GM21526 (cell line): ENCODE results near the gene EVA1A.

Source experiments
- ATAC-seq: cut with Tn5 transposase; IDR thresholded peaks from one replicate; pipeline ENCODE4 v1.9.1; 2021; ENCODE audit warnings: moderate library complexity; ENCODE audit not compliant: unreplicated experiment, low FRiP score

Gene EVA1A, protein sequence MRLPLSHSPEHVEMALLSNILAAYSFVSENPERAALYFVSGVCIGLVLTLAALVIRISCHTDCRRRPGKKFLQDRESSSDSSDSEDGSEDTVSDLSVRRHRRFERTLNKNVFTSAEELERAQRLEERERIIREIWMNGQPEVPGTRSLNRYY

DNA sequence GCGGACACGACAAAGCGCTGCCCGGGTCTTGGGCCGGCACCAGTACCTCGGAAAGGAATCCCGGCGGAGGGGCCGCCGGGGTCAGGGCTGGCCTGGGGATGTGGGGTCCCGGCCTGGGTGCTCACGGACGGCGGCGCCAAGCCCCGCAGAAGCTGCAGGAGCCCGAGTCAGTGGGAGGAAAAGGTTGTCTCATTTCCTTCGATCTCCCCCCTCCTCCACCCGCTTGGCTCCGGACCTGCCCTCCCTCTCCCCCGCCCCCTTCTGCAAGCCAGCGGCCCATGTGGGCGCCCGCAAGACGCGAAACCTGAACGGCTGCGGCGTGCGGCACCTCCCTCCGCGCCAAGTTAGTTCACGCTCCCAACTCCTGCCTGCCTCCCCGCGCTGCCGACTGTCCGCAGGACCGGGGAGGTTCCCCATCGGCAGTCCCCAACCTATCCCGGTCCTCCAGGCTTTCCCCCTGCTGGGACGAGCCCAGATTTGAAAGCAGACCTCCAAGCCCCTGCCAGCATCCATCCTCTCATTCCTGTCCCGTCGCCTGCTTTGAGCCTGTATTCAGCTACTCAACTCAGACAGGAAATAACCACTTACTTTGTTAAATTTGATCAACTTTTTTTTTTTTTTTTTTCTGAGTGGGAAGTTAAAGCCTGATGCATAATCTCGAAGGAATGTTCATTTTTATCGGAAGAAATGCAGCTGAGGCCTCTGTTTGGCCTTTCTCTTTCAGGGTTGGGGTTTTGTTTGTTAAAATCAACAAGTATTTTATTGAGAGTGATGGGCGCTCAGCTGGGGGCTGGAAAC lies at the start of gene EVA1A:
Gene EVA1A (minus strand): TSS at position 172 of the 798 bp plus-strand sequence. CDS start 42,799 bp downstream, outside the sequence.
- ATAC-seq, result no peak

DNA sequence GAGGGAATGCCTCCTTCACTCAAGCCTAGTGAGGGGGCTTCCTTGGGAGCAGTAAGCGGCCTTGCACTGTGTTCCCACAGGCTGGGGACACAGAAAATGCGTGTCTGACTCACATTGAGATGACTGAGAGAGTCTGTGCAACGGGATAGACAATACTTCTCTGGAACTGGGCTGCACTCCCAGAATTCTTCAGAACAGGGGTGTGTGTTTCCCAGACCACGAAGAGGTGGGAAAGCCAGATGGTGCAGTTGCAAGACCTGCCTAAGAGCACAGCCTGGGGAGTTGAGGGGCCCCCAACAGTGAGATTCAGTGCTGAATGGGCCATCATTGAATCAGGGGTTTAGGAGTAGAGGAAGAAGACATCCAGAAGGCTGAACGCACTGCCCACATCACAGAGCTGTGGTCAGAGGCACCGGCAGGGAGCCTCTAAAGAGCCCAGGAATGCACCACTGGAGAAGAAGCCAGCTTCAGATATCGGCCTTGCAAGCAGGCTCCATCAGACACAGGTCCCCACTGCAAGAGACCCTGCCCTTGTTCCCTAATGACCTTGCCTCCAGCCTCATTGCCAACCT lies 49.3 kb upstream of the EVA1A start:
- no peak for ATAC-seq

DNA sequence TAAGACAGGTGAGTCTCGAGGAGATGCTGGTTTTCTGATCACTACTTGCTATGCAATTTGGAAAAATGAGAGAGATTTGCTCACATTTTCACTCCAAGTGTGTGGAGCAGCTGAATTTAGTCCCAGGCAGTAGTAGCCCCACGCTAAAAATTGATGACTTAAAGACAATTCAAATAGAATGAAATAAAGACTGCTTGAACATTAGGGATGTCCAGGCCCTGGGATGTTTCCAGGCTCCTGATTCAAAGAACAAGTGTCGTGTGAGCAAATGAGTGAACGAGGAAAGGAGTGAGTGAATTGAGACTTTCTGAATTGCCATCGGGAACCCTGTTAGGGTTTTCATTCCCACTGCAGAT lies 48.6 kb upstream of the EVA1A start:
- no peak for ATAC-seq

DNA sequence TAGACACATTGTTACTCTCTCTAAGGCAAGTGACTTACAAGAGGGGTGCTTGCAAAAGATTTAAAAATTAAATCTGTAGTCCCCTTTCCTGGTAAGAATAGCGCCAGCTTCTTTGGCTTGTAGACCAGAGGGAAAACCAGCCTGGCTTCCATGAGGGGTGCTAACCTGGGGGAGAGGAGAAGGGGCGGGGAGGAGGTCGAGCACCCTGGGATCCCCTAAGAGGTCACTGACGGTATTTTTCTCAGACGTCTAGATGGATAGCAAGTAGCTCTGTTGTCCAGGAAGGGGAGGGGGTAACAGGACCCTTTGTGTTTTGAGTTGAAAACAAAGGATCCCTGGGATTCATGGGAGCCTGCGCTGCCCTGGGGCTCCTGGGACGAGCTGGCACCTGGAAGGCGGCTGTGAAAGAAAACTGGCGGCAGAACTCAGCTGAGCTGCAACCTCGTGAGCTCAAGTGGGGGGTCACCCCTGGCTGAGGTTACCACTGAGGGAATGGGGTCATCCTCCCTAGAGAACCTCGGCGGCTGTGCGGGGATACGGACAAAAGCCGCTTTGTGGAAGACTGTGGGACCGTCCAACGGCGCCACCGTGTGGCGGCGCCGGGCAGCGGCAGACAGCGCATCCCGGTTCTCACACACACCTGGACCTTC lies 48.1 kb upstream of the EVA1A start:
- ATAC-seq, result peak; percentile 88

DNA sequence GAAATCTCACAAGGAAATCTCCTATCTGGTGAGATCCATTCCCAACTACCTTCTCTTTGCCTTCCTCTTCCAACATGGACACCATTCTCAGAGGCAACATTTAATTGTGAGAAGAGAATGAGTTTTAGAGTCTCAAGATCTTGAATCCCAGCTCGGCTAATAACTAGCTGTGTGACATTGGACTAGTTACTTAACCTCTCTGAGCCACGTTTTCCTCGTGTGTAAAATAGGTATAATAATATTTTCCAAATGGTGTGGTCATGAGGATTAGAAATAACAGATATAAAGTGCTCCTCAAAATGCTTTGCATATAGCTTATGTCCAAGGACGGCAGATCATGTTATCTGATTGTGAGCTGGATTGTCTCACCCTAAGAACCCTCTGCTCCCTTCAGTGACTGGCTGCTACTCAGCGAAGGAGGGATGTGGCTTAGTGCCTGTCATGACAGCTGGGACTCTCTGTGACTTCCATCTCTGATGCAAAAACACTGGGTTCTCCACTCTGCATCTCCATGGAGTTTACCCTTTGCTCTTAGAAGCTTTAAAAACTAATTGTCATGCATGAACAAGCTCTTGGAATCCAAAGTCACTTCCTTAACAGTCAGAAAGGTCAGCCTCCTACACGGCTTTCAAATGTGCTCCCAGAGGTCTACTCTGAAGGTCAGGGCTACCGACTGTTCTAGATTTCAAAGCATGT lies 47.4 kb upstream of the EVA1A start:
- no peak for ATAC-seq

DNA sequence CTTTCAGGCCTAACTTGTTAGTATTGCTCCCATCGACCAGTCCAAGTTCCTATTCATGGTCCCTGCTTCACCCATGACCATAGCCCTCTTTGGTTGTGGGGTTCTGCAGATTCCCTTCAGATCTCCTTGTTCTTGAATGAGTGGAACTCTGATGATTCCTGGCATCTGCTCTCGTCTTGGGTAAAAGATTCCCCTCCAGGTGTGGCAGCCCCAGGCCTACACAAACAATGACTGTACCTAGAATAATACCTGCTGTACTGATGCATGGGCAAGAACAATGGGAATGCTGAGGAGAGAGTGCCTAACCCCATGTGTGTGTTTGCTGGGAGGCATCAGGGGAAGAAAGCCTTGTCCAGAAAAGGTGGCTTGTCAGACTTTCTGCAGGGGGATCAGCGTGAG lies 46.7 kb upstream of the EVA1A start:
- ATAC-seq, result no peak

DNA sequence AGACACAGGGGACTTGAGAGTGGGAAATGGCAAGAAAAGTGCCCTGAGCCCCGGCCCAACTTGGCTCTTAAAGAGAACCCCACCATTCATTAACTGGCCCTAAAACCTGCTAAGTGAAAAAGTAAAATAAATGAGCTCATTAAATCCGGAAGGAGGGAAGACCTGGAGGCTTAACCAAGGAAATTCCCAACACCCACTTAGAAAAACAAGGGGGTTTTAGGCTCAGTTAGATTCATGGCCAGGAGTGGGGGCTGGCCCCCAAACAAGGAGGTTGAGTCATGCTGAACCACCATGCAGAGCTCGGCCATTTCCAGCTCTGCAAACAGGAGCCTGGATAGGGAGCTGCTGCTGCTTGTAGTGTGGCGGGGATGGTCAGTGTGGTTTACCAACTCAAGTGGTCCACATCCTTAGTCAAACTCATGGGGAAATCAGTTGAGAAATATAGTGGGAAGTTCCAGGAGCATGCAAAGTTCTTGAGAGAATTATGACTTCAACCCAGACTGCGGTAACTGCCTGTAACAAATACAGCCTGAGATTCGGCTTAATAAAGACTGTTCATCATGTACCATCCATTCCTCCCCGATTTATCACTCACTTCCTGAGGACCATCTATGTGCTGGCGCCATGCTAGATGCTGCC lies 46.1 kb upstream of the EVA1A start:
- no peak for ATAC-seq

DNA sequence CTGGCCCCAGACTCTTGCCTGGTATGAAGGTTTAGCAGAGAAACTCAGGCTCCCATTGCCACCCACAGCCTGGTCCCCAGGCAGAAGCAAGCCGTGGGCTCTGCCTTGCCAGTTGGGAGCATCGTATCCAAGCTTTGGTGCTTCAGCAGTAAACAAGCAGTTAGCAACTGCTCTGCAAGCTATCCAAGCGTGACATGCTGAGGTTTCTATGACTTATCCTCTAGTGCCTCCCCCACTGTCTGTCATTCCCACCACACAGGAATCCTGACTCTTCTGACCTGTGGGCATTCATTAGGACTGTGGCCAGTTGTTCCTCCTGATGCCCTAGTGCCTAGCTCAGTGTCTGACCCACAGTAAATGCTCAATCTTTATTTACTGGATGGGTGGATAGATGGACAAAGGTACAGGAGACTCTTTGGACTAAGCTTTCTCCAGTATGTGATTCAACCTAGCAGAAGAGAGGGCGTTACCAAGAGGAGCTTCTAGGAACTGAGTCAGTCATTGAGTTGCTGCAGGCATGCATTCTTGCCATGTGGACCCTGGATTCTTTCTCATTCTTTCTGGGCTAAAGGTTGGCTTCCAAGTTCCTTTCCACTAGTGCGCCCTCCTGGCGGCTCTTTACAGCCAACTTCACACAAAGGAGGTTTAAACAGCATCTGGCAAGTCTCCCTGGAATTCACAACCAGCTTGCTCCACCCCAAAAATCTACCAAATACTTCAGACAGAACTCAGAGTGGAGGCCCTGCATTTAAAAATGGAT lies 45.2 kb upstream of the EVA1A start:
- ATAC-seq, result no peak

DNA sequence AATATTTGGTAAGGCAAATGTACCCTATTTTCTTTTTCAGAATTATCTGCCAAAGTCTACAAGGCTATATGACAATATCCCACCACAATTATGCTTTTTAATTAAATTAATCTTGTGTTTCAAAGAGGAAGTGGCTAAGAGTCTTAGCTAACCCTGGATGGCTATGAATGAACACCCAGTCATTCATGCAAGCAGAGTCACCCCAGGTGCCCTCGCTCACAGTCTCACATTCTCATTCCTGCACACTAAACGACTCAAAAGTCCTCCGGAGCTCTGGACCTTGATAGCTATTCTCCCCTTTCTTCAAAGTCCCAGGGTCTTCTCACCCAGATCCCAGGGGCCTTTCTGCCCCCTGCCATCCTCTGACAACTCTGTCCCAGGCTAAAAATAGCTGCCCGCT lies 43.7 kb upstream of the EVA1A start:
- ATAC-seq, result no peak

DNA sequence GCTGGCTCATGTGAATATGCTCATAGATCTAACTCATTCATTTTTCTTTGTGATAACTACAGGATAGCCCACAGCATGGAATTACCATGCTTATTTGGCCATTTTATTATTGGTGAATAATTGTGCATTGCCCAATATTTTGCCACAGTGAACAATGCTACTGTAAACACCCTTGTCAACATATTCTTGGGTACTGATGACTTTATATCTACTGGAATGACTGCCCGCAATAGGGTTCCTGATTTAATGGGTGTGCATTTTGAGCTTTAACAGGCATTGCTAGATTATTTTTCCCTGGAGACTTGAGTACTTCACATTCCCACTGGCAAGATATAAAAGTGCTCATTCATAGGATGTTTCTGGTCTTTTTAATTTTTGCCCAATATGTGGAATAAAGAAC lies 42.7 kb upstream of the EVA1A start:
- ATAC-seq, result no peak

DNA sequence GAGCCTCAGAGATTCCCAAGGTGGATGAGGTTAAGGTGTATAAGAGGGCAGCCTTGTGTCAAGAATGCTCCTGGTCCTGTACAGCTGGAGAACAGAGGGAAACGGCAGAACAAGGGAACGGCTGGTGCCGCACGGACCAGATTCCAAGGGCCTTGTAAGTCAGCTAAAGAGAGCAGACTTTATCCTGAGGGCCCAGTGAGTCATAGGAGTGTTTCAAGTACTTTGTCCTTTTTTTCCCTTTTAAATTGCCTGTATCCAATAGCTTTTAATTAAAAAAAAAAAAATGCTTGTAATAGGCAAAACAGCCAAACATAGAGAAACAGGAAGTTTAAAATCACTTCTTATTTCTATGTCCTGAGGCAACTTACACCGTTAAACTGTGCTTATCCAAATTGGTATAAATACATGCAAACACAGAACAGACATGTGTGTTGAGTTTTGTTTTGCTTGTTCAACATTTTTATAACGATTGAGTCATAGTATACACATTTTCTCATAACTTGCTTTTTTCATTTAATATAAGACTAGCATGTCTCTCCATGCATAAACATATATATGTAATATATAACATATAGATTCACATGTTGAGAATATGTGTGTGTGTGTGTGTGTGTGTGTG lies 42.1 kb upstream of the EVA1A start:
- ATAC-seq, result no peak

DNA sequence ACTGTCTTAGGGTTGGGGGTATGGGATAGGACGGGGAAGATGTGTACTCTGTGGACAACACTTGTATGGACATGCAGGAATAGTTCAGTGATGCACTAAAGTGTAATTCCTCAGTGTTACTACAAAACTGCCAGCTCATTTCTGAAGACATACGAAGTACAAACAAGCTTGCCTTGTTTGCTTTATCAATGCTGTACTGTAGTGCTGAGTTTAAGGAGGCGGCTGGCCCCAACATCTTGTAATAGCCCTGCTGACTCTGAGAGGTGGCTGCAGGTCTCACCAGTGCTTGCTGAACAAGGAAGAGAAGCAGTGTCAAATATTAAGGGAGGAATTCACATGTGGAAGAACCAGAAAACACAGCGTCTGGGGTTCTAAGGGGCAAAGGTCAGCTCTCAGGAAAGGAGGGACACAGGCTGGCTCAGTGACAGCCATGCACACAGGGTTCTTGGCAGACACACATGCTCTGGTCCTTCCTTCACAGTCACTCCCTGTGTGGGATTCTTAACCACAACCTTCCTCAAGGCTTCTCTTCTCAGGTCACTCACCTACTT lies 39.8 kb upstream of the EVA1A start:
- ATAC-seq, result no peak

DNA sequence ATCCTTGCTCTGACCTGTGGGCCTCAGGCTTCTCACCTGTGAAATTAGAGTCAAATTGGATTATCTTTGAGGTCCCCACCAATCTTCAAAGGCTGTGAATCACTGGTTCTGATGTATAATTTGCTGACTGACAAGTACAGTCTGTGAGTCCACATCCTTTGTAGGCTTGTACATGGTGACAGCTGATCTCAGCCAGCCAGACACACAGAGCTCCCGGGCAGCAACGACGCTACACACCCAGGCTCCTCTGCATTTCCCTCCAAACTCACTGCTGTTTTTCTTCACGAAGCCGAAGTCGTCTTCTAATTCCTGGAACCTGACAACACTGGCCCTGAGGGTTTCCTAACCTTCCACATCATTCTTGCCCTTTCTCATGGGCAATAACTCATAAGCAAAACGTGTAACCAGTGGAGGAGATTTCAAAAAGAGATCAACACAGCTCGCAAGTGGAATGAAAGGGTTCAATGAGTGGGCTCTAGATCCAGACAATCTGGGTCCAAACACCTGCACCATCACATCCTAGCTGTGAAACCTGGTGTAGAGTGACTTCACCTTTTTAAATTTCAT lies 37.9 kb upstream of the EVA1A start:
- no peak for ATAC-seq

DNA sequence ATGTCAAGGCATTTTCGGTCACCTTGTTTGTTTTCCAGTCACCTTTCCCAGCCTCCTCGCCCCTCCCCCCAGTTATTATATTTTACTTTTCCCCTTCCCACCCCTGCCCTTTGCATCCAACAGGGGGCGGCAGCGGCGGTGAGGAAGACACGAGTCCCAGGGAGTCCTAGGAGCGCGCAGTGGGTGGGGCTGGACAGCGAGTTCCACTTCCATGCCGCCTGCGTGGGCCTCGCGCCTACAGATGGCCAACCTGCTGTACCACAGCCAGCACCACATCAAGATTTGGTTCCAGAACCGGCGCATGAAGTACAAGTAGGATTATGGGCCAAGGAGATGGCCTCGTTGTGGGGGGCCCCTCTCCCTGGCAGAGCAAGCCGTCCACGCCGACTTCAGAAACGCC lies 37.2 kb upstream of the EVA1A start:
- no peak for ATAC-seq

DNA sequence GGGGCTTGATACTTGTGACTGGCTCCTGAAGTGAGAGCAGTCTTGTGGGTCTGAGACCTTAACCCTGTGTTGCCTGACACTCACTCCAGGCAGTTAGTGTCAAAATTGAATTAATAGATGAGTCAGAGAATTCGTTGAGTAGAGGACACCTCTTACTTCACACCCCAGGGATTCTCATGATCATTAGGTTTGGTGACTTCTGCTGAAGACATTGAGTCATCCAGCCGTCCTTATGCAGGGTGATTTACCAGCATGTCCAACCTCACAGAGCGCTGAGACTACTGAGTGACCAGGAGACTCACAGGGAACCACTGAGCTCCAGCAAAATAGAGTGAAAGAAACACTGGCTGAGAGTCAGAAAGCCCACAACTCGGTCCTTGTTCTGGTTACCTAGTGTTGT lies 36.0 kb upstream of the EVA1A start:
- ATAC-seq, result no peak

DNA sequence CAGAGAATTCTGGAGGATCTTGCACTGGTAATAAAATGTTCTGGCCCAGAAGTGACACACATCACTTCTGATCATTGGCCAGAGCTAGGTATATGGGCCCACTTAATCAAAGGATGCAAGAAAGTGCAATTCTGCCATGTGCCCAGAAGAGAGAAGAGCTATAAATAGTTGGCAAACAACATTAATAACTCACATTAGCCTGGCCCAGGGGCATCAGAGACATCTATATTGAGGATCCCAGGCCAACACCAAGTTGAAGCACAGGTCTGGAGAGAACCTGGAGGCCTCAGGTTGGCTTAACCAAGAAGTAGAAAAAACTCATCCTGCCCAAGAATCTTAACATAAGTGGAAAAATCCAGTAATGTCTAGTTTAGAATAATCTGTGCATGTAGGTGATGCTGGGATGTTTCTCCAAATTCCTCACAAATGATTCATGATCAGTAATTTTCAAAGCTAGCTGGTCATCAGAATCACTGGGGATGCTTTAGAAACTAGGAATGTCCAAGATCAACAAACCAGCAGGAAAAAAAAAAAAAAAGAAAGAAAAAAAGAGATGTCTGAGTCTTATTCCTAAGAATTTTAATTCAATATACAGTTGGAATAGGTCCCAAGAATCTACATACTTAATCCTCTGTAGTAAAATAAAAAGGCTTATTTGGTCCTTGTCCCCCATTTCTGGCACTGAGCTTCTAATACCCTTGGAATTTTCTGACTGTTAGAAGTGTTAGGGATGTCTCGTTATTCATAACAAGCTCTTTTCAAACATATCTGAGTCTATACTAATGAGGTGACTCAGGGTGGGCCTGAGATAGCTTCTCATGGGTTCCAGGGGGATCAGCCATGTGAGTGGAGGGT lies 35.0 kb upstream of the EVA1A start:
- ATAC-seq, result no peak

DNA sequence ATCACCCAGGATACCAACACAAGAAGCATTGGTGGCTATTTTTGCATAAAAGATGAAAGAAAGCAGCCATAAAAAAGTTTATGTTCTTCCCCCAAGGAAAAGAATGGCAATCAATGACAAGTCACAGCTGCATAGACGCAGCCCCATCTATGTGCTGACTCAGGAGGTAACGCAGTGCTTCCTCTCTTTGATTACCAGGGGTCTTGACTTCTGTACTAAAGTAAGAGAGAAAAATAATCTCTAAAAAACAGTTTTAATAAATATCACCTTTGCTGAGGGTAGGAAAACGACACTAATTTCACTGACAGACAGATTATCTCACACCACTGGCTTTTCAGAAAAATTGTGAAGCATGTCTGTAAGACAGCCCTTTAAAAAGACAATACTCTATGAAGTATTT lies 33.9 kb upstream of the EVA1A start:
- ATAC-seq, result no peak

DNA sequence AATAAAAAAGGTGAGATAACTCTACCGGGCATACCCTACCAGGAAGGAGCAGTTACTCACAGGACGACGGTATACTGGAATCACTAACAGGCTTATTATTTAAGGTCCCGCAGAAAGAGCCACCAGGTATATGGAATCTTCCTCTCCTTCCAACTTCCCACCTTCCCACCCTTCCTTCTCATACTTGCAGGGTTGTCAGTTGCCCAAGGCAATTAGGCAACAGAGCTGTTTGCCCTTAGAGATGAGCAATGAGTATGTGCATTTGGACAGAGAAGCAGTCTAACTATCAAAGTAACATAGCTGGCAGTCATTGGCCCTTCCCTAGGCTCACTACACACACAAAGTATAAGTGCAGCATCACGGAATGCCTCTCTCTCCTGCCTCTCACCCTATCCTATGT lies 32.1 kb upstream of the EVA1A start:
- no peak for ATAC-seq
